Thoracic aorta (tissue), 2 donors: ENCODE measurements around the gene GALE. TPM values are rescaled to one million over a fixed set of nuclear protein-coding genes. Genes with fewer than 3 reads are reported as not detected.

ENCODE experiments used
- ATAC-seq: fragments of 150-250 bp; one replicate; pipeline ENCODE4 v1.8.0; 2017; ENCODE audit warnings: low read depth; ENCODE audit not compliant: insufficient number of reproducible peaks, low FRiP score
- DNase-seq: peaks from one replicate; pipeline ENCODE4 v3.0.0-alpha.2; 2020; ENCODE audit warnings: low spot score
- H3K27ac ChIP-seq, 2 donors: fragments of 200-600 bp; sonication (generic); 1 replicate in 1 of 2; 2 replicates in 1 of 2; pipeline ENCODE4 v1.5.1; 2016; ENCODE audit warnings: mild to moderate bottlenecking in 2 of 2, moderate library complexity in 2 of 2
- H3K27me3 ChIP-seq: fragments of 200-600 bp; sonication (generic); replicated peaks from 2 replicates; pipeline ENCODE4 v1.6.0; 2016; ENCODE audit warnings: mild to moderate bottlenecking; ENCODE audit not compliant: insufficient read depth
- H3K36me3 ChIP-seq: fragments of 200-600 bp; sonication (generic); one replicate; pipeline ENCODE4 v1.5.1; 2016
- H3K4me1 ChIP-seq, 2 donors: fragments of 200-600 bp; sonication (generic); 1 replicate in 1 of 2; 2 replicates in 1 of 2; pipeline versions ENCODE4 v1.5.1 to v1.6.0; 2016; ENCODE audit warnings: low read depth in 2 of 2, mild to moderate bottlenecking in 1 of 2; ENCODE audit not compliant: control insufficient read depth in 1 of 2
- H3K4me3 ChIP-seq: fragments of 200-600 bp; sonication (generic); 2 replicates; pipeline ENCODE4 v1.5.1; 2016; ENCODE audit warnings: mild to moderate bottlenecking
- H3K9me3 ChIP-seq: fragments of 200-600 bp; sonication (generic); 2 replicates; pipeline ENCODE4 v1.5.1; 2016
- total RNA-seq, 2 donors: library from RNA; depleted of rRNA; stranded (reverse); fragments of >200 nt; gene quantifications; one replicate each; pipeline versions ENCODE4 v1.1.0 to v1.2.3, GENCODE V29; 2016
- TF ChIP-seq, protein P1 (sequence below): fragments of 200-600 bp; sonication (generic); IDR thresholded peaks from one replicate; pipeline ENCODE4 v1.5.1; 2019; ENCODE audit warnings: antibody characterized with exemption

Gene GALE
- total RNA-seq, 2 donors from 2014 or later = 8.3 to 10.0 TPM

DNA sequence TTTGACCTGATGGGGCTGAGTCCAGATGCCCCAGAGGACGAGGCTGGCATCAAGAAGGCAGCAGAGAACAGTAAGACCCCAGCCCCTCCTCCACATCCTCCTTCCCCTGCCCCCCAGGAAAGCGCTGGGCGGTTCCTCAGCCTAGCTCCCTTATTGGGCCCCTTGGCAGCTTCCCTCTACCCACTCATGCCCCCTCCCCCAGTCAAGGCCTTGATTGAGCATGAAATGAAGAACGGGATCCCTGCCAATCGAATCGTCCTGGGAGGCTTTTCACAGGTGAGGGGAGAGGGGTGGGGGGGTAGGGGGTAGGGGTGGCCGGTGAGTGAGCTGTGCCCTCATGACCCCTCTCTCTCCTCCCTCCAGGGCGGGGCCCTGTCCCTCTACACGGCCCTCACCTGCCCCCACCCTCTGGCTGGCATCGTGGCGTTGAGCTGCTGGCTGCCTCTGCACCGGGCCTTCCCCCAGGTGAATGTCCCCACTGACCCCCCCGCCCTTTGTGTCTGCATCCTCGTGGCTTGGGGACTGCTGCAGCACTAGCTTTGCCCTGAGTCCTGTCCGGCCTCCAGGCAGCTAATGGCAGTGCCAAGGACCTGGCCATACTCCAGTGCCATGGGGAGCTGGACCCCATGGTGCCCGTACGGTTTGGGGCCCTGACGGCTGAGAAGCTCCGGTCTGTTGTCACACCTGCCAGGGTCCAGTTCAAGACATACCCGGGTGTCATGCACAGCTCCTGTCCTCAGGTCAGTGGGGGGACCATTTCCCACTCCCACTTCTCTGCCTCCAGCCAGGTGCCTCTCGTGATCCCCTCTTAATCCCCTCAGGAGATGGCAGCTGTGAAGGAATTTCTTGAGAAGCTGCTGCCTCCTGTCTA lies 6.5 kb downstream of the GALE start:
- no peak for DNase-seq
- peaks cover 18 to 35% of the 10 kb centered on the region in 2 donors for H3K4me1 ChIP-seq
- TF ChIP-seq, protein P1, sequence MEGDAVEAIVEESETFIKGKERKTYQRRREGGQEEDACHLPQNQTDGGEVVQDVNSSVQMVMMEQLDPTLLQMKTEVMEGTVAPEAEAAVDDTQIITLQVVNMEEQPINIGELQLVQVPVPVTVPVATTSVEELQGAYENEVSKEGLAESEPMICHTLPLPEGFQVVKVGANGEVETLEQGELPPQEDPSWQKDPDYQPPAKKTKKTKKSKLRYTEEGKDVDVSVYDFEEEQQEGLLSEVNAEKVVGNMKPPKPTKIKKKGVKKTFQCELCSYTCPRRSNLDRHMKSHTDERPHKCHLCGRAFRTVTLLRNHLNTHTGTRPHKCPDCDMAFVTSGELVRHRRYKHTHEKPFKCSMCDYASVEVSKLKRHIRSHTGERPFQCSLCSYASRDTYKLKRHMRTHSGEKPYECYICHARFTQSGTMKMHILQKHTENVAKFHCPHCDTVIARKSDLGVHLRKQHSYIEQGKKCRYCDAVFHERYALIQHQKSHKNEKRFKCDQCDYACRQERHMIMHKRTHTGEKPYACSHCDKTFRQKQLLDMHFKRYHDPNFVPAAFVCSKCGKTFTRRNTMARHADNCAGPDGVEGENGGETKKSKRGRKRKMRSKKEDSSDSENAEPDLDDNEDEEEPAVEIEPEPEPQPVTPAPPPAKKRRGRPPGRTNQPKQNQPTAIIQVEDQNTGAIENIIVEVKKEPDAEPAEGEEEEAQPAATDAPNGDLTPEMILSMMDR = no peak

DNA sequence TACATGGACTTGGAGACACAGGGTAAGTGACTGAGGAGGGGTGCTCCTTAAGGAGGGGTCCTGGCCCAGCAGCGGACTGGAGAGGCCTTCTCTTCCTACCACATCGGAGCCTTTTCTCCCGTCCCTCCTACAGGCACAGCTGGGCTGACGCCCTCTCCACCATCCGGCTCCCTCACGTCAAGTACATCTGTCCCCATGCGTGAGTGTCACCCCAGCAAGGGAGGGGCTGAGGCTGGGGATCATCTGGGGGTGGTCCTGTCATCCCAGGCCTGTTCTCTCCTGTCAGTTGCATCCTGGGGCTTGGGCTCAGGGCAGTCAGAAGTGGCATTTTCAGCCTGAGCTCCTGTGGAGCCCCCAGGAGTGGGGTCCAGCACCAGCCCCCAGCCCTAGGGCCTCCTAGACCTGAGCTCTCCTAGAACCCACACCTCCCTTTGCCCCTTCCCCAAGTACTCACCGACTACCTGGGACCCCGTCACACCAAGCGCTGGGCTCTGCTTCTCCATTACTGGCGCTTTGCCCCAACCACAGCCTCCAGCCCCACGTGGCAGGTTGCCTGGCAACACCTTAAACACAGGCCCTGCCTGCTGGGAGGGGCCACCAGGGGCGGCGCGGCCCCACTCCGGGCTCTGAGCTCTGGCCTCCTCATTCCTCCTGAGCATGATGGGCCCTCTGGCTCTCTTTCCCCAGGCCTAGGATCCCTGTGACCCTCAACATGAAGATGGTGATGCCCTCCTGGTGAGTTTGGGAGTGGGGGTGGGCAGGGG lies 7.4 kb downstream of the GALE start:
- peaks cover 15% of the 10 kb centered on the region for H3K36me3 ChIP-seq
- DNase-seq (no peak), ATAC-seq (no peak)
- no peaks in the 10 kb centered on the region for H3K9me3 ChIP-seq
- H3K4me3 ChIP-seq = no peak overlapping the region
- peaks cover 18 to 31% of the 10 kb centered on the region in 2 donors for H3K4me1 ChIP-seq
- no peak overlapping the region for H3K27ac ChIP-seq
- TF ChIP-seq, protein P1 = no peak
- H3K27me3 ChIP-seq = no peaks in the 10 kb centered on the region

More for the DNA sequence above, 6.5 kb downstream of the GALE start:
- ATAC-seq = no peak
- Histone ChIP-seq H3K36me3 (peaks cover 15% of the 10 kb centered on the region), H3K4me3 (no peak overlapping the region), H3K9me3 (no peaks in the 10 kb centered on the region), H3K27ac (no peak overlapping the region), H3K27me3 (no peaks in the 10 kb centered on the region)

DNA sequence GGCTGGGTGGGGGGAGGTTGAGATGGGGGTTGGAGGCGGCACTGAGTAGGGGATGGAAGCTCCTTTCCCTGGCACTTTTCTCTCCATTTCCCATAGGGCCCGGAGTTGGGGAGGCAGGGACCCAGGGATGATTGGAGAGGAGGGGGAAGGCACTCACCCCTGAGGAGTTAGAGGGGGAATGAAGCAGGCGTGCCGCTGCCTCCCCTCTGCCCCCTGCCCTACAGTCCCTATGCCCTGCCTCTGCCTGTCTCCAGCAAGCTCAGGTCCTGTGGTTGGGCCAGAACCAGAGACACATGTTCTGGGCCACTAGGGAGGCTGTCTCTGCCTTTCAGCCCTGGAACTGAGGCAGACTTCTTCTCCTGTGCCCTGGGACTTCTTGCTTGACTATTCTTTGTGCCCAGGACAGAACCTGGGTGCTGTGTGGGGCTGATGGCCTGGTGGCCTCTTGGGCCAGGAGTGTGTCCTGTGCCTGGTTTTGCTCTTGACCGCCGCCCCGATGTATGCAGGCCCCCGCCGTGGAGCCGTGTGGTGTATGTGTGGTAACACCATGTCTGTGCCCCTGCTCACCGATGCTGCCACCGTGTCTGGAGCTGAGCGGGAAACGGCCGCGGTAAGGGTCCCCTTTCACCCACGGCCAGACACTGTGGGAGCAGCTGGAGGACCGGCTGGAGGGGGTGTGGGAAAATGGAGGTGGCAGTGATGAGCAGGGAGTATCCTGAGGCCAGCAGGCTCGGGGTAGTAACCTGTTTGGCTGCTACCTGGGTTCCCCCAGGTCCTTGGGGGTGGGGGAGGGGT lies 8.2 kb downstream of the GALE start:
- Histone ChIP-seq H3K9me3 (no peaks in the 10 kb centered on the region), H3K4me3 (peak overlapping the region; percentile 86), H3K27ac (no peak overlapping the region), H3K4me1 (peaks cover 18 to 31% of the 10 kb centered on the region in 2 donors), H3K36me3 (peaks cover 21% of the 10 kb centered on the region), H3K27me3 (no peaks in the 10 kb centered on the region)
- TF ChIP-seq, protein P1 = no peak
- ATAC-seq = no peak
- no peak for DNase-seq

DNA sequence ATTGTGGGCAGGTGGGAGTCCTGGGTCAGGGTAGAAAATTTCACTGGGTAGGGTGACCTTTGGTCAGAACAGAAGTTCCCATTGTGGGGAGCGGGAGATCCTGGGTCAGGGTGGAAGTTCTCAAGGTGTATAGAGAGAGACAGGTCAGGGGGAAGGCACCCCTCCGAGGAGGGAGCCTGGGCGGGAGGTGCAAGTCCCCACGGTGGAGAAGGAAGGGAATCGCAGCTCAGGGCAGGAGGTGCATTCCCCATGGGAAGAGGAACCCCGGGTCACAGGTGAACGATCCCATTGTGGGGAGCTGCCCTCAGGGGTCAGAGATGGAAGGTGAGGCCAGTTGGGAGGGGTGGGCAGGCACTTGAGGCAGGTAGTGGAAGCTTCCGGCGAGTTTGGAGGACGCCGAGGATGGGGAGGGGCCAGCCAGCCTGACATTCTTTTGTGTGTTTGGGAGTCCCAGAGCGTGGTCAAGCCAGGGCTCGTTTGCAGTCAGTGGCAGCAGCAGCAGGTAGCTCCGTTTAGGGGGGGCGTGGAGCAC lies 9.0 kb downstream of the GALE start:
- no peak for ATAC-seq
- Histone ChIP-seq H3K27me3 (no peaks in the 10 kb centered on the region), H3K4me3 (peak overlapping the region; percentile 86), H3K9me3 (no peaks in the 10 kb centered on the region), H3K36me3 (peaks cover 21% of the 10 kb centered on the region), H3K4me1 (peaks cover 18 to 31% of the 10 kb centered on the region in 2 donors), H3K27ac (peak overlapping the region; percentile 24 to 54)
- TF ChIP-seq, protein P1 = no peak
- DNase-seq = no peak
